Upper lobe of left lung (tissue), 4 donors: ENCODE data around the gene CPEB3.

Source experiments
- CTCF ChIP-seq, 6 experiments: fragments of 450-650 bp in 4 of 6; fragments of 200-600 bp in 2 of 6; sonication (generic) in 2 of 6; IDR thresholded peaks; one replicate each; pipeline ENCODE4 v1.5.1; 2016 to 2019; ENCODE audit warnings: antibody characterized with exemption in 6 of 6
- POLR2A ChIP-seq, 4 donors: fragments of 450-650 bp; IDR thresholded peaks; one replicate each; pipeline ENCODE4 v1.5.1; 2016 to 2017; ENCODE audit warnings: antibody characterized with exemption in 4 of 4, mild to moderate bottlenecking in 2 of 4
- POLR2AphosphoS5 ChIP-seq, 2 donors: sonication (generic); formaldehyde crosslinking; IDR thresholded peaks; one replicate each; pipeline ENCODE4 v1.5.1; 2017; ENCODE audit warnings: antibody characterized with exemption in 2 of 2

- no peak for TF ChIP-seq CTCF (IDR thresholded peaks at IDR 0.05)
- TF ChIP-seq POLR2A (IDR thresholded peaks at IDR 0.05), result no peak
- no peak for TF ChIP-seq POLR2AphosphoS5 (IDR thresholded peaks at IDR 0.05)
Measured at GRCh38 chr10:92082583-92083280, 208.1 kb downstream of the CPEB3 start.
